Gastroesophageal sphincter (tissue), 4 donors: ENCODE measurements around the gene PDE5A. TPM values are rescaled to one million over a fixed set of nuclear protein-coding genes. Genes with fewer than 3 reads are reported as not detected.

Experiments used
- small RNA-seq, 4 donors: library from RNA; depleted of rRNA; stranded (forward); fragments of <200 nt; gene quantifications; one replicate each; pipeline ENCODE3, GENCODE V24; 2016
- total RNA-seq, 4 donors: library from RNA; depleted of rRNA; stranded (reverse); fragments of >200 nt; gene quantifications; one replicate each; pipeline ENCODE4 v1.1.0, GENCODE V29; 2016

The PDE5A gene
- total RNA-seq, 4 donors from 2014 or later, result 126 to 358 (median 212) TPM

Small RNA genes lying within 50 kb of the gene (small RNA-seq; reads per million reads assigned to genes)
- 0 reads per million in 4 donors for gene RF00614
